ENCODE results near the gene MCTP1. TPM values are rescaled to one million over a fixed set of nuclear protein-coding genes. Genes with fewer than 3 reads are reported as not detected.

The MCTP1 gene
- total and polyA plus RNA-seq, 2 experiments from 2014 or later, result 1.3 to 5.7 TPM

DNA sequence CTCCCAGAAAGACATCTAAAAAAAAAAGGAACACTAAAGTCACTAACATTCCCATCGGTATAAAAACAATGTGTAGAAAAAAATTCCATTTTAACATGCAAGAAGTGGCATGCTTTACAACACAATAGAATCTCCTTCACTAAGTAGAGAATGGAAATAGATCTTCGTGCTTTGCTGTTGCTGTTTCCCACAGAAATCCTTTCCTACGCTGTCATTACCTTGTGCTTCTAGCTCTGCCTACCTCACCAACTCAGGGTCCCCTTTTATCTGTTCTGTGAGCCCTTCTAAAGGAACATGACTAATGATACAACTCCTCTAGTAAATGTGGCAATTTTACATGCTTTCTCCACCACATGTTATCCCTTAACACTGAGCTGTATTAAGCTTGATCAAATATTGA, 202.9 kb downstream of the MCTP1 start:
- Histone ChIP-seq H3K79me2 (no peaks in the 10 kb centered on the region), H3K36me3 (replicated peaks; ENCODE audit: insufficient read depth, low read depth) (no peaks in the 10 kb centered on the region), H3K27me3 (no peaks in the 10 kb centered on the region), H2AFZ (no peak overlapping the region), H3K9me3 (ENCODE audit: low read depth) (no peaks in the 10 kb centered on the region), H3K4me3 (no peak overlapping the region), H3K4me2 (peak overlapping the region; percentile 54), H3K4me1 (ENCODE audit: insufficient read depth) (no peaks in the 10 kb centered on the region), H3K27ac (no peak overlapping the region), H4K20me1 (ENCODE audit: insufficient read depth, poor library complexity, severe bottlenecking) (no peaks in the 10 kb centered on the region), H3K9me2 (replicated peaks; ENCODE audit: insufficient read depth) (no peaks in the 10 kb centered on the region)
- WGBS (ENCODE audit: low lambda C conversion rate, missing lambda C conversion rate), result 46% methylated on average over 3 of the region's 3 CpGs
- DNase-seq (ENCODE audit: low spot score), result no peak
- TF ChIP-seq EZH2 (IDR thresholded peaks at IDR 0.05; ENCODE audit: borderline replicate concordance) (no peak), EZH2phosphoT487 (IDR thresholded peaks at IDR 0.05; ENCODE audit: low read depth, severe bottlenecking, unreplicated experiment) (no peak), CTCF (IDR thresholded peaks at IDR 0.05; ENCODE audit: poor library complexity) (no peak)

- Histone ChIP-seq H3K4me3 (no peak overlapping the region), H3K79me2 (no peaks in the 10 kb centered on the region)
- WGBS (ENCODE audit: low lambda C conversion rate, missing lambda C conversion rate), result 18% methylated on average over 5 of the region's 5 CpGs
These were observed 203.4 kb downstream of the MCTP1 start for GRCh38 chr5:95081500-95081960.

GRCh38 chr5:95080441-95080840, 204.5 kb downstream of the MCTP1 start:
- no peak for TF ChIP-seq EZH2phosphoT487 (IDR thresholded peaks at IDR 0.05; ENCODE audit: low read depth, severe bottlenecking, unreplicated experiment)
- TF ChIP-seq CTCF (IDR thresholded peaks at IDR 0.05; ENCODE audit: poor library complexity), result no peak
- no peak for TF ChIP-seq EZH2 (IDR thresholded peaks at IDR 0.05; ENCODE audit: borderline replicate concordance)
- Histone ChIP-seq H3K9me2 (replicated peaks; ENCODE audit: insufficient read depth) (no peaks in the 10 kb centered on the region), H3K4me3 (no peak overlapping the region), H3K4me1 (ENCODE audit: insufficient read depth) (no peaks in the 10 kb centered on the region), H3K9me3 (ENCODE audit: low read depth) (no peaks in the 10 kb centered on the region), H3K27ac (no peak overlapping the region), H4K20me1 (ENCODE audit: insufficient read depth, poor library complexity, severe bottlenecking) (no peaks in the 10 kb centered on the region), H3K36me3 (replicated peaks; ENCODE audit: insufficient read depth, low read depth) (no peaks in the 10 kb centered on the region), H3K79me2 (no peaks in the 10 kb centered on the region), H2AFZ (no peak overlapping the region), H3K4me2 (no peak overlapping the region), H3K27me3 (no peaks in the 10 kb centered on the region)
- 86% methylated on average over 4 of the region's 4 CpGs for WGBS (ENCODE audit: low lambda C conversion rate, missing lambda C conversion rate)
- no peak for DNase-seq (ENCODE audit: low spot score)

More at GRCh38 chr5:95081500-95081960, 203.4 kb downstream of the MCTP1 start:
- no peak for TF ChIP-seq EZH2 (IDR thresholded peaks at IDR 0.05; ENCODE audit: borderline replicate concordance)
- TF ChIP-seq CTCF (IDR thresholded peaks at IDR 0.05; ENCODE audit: poor library complexity), result no peak
- no peak for TF ChIP-seq EZH2phosphoT487 (IDR thresholded peaks at IDR 0.05; ENCODE audit: low read depth, severe bottlenecking, unreplicated experiment)
- H3K27me3 ChIP-seq, result no peaks in the 10 kb centered on the region
- no peaks in the 10 kb centered on the region for H3K4me1 ChIP-seq (ENCODE audit: insufficient read depth)
- no peaks in the 10 kb centered on the region for H3K9me3 ChIP-seq (ENCODE audit: low read depth)
- H3K27ac ChIP-seq, result no peak overlapping the region
- H3K4me2 ChIP-seq, result peak overlapping the region; percentile 54
- H3K36me3 ChIP-seq (replicated peaks; ENCODE audit: insufficient read depth, low read depth), result no peaks in the 10 kb centered on the region
- peak; percentile 66 for DNase-seq (ENCODE audit: low spot score)
- H4K20me1 ChIP-seq (ENCODE audit: insufficient read depth, poor library complexity, severe bottlenecking), result no peaks in the 10 kb centered on the region
- no peak overlapping the region for H2AFZ ChIP-seq
- H3K9me2 ChIP-seq (replicated peaks; ENCODE audit: insufficient read depth), result no peaks in the 10 kb centered on the region

DNA sequence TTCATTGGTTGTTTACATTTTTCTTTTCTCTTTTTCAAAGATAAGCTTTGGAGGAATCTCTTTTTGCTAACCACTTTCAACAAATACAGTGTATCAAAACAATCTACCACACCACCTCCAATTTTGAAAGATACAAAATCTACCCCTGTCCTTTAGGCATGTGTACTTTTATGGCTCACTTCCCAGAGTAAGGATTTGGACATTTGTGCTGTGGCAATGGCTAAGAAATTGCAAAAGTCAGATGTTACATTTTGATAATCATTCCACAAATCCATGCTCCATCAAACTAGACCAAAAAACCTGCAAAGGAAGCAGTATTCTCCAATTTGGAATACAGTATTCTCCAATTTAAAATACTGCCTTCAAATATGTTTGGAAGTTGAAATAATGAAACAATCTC, 204.9 kb downstream of the MCTP1 start:
- H3K27ac ChIP-seq, result no peak overlapping the region
- no peak for DNase-seq (ENCODE audit: low spot score)
- H4K20me1 ChIP-seq (ENCODE audit: insufficient read depth, poor library complexity, severe bottlenecking), result no peaks in the 10 kb centered on the region
- H3K9me2 ChIP-seq (replicated peaks; ENCODE audit: insufficient read depth), result no peaks in the 10 kb centered on the region
- no peaks in the 10 kb centered on the region for H3K4me1 ChIP-seq (ENCODE audit: insufficient read depth)
- no peak overlapping the region for H2AFZ ChIP-seq
- no peaks in the 10 kb centered on the region for H3K27me3 ChIP-seq
- no peaks in the 10 kb centered on the region for H3K36me3 ChIP-seq (replicated peaks; ENCODE audit: insufficient read depth, low read depth)
- no peaks in the 10 kb centered on the region for H3K9me3 ChIP-seq (ENCODE audit: low read depth)
- no peak overlapping the region for H3K4me2 ChIP-seq
- no peaks in the 10 kb centered on the region for H3K79me2 ChIP-seq
- no peak overlapping the region for H3K4me3 ChIP-seq
- TF ChIP-seq EZH2 (IDR thresholded peaks at IDR 0.05; ENCODE audit: borderline replicate concordance), result no peak
- no peak for TF ChIP-seq EZH2phosphoT487 (IDR thresholded peaks at IDR 0.05; ENCODE audit: low read depth, severe bottlenecking, unreplicated experiment)
- TF ChIP-seq CTCF (IDR thresholded peaks at IDR 0.05; ENCODE audit: poor library complexity), result no peak

All from hepatocyte (in vitro differentiated cells).